H1 (cell line): Measurements from ENCODE around the gene TJP3.

Experiments used
- EZH2 ChIP-seq: fragments of 200-600 bp; sonication (generic); IDR thresholded peaks from 2 replicates; pipeline ENCODE4 v1.7.1; 2012; ENCODE audit warnings: low read depth, mild to moderate bottlenecking, moderate library complexity, low read length, inconsistent platforms; ENCODE audit not compliant: severe bottlenecking
- HDAC2 ChIP-seq, 2 experiments: fragments of 300-600 bp in 1 of 2; sonication (generic) in 1 of 2; IDR thresholded peaks; 2 replicates each; pipeline ENCODE4 v1.6.1; 2011 to 2012; ENCODE audit warnings: low read depth in 2 of 2, low read length in 2 of 2, mild to moderate bottlenecking in 2 of 2, moderate library complexity in 2 of 2, borderline replicate concordance in 1 of 2, inconsistent platforms in 1 of 2
- KDM5A ChIP-seq: fragments of 200-600 bp; IDR thresholded peaks from 2 replicates; pipeline ENCODE4 v1.7.1; 2012; ENCODE audit warnings: mild to moderate bottlenecking, low read length, inconsistent platforms, mixed read lengths
- POLR2AphosphoS5 ChIP-seq: IDR thresholded peaks from 2 replicates; pipeline ENCODE4 v1.6.1; 2011; ENCODE audit warnings: low read depth, low read length
- TF ChIP-seq, protein P1 (sequence below), 3 experiments: IDR thresholded peaks; 1 replicate in 2 of 3; 2 replicates in 1 of 3; pipeline versions ENCODE4 v1.5.1 to v1.6.1; 2011; ENCODE audit warnings: low read length in 3 of 3, mild to moderate bottlenecking in 3 of 3, inconsistent platforms in 2 of 3, low read depth in 1 of 3, moderate library complexity in 1 of 3; ENCODE audit not compliant: insufficient read depth in 1 of 3; ENCODE audit errors: control extremely low read depth in 1 of 3

DNA sequence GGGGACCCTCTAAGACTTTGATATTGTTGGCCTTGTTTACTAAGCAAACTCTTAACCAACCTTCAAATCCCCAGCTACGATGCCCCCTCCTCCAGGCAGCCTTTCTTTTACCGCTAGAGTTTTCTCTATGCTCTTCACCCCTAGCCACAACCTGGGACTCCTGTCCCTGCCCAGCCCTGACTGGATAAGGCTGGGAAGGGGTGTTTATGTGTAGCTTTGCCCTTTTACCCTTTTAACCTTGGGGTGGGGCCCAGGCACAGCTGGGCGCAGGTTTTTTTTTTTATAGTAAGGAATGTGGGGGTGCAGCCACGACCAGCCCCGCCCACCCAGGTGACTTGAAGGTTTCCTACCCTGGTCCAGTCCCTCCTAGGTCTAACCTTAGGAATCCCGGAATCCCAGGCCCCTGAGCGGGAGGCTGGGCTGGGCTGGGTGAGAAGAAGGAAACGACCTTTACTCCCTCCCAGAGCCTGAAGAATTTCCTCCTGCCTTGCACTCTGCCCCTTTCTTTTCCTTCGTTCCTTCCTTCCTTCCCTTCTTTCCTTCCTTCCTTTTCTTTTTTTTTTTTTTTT is 12.2 kb downstream of the TJP3 start:
- TF ChIP-seq KDM5A = no peak
- TF ChIP-seq, protein P1, sequence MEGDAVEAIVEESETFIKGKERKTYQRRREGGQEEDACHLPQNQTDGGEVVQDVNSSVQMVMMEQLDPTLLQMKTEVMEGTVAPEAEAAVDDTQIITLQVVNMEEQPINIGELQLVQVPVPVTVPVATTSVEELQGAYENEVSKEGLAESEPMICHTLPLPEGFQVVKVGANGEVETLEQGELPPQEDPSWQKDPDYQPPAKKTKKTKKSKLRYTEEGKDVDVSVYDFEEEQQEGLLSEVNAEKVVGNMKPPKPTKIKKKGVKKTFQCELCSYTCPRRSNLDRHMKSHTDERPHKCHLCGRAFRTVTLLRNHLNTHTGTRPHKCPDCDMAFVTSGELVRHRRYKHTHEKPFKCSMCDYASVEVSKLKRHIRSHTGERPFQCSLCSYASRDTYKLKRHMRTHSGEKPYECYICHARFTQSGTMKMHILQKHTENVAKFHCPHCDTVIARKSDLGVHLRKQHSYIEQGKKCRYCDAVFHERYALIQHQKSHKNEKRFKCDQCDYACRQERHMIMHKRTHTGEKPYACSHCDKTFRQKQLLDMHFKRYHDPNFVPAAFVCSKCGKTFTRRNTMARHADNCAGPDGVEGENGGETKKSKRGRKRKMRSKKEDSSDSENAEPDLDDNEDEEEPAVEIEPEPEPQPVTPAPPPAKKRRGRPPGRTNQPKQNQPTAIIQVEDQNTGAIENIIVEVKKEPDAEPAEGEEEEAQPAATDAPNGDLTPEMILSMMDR (IDR thresholded peaks at IDR 0.05; ENCODE audit: control extremely low read depth in 1 of 3, insufficient read depth in 1 of 3, low read depth in 1 of 3, low read length in 3 of 3) = no peak
- no peak for TF ChIP-seq EZH2
- no peak for TF ChIP-seq POLR2AphosphoS5
- no peak for TF ChIP-seq HDAC2 (IDR thresholded peaks at IDR 0.05; ENCODE audit: borderline replicate concordance in 1 of 2, low read depth in 2 of 2, low read length in 2 of 2)
